ENCODE measurements around the gene TAF9B.

DNA sequence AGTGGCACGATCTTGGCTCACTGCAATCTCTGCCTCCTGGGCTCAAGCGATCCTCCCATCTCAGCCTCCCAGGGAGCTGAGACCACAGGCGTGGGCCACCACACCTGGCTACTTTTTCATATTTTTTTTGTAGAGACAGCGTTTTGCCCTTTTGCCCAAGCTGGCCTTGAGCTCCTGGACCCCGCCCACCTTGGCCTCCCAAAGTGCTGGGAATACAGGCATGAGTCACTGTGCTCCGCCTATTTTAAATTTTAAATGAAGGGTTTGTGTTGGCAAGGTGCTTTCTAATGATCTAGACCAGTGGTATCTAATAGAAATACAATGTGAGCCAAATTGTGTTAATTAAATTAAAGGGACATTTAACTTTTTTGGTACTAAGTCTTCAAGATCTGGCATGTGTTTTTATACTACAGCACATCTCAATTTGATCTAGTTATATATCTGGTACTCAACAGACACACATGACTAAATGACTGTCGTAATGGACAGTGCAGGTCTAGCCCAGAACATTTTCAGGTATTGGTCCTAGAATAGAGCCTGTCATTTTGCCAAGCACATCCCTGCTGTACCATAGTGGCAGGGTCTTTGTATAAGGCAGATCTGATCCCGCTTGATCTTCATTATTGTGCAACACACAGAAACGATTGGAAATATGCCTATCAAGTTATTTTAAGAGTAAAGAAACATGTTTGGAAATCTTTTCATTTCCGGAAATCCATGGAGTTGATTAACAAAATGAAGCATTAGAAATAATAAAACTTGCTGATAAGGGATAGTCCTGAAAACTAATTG is 28.1 kb downstream of the TAF9B start:
- TF ChIP-seq FOXP2 (optimal IDR thresholded peaks at IDR 0.05; ENCODE audit: borderline replicate concordance, extremely low read depth, extremely low read length, insufficient read depth) (no peak), TAF1 (IDR thresholded peaks at IDR 0.05; ENCODE audit: borderline replicate concordance, insufficient read depth, low read length) (no peak), POLR2AphosphoS5 (IDR thresholded peaks at IDR 0.05; ENCODE audit: low read depth, low read length) (no peak), SIN3A (IDR thresholded peaks at IDR 0.05; ENCODE audit: borderline replicate concordance, insufficient read depth, low read length) (no peak)
- TF ChIP-seq, protein P1, sequence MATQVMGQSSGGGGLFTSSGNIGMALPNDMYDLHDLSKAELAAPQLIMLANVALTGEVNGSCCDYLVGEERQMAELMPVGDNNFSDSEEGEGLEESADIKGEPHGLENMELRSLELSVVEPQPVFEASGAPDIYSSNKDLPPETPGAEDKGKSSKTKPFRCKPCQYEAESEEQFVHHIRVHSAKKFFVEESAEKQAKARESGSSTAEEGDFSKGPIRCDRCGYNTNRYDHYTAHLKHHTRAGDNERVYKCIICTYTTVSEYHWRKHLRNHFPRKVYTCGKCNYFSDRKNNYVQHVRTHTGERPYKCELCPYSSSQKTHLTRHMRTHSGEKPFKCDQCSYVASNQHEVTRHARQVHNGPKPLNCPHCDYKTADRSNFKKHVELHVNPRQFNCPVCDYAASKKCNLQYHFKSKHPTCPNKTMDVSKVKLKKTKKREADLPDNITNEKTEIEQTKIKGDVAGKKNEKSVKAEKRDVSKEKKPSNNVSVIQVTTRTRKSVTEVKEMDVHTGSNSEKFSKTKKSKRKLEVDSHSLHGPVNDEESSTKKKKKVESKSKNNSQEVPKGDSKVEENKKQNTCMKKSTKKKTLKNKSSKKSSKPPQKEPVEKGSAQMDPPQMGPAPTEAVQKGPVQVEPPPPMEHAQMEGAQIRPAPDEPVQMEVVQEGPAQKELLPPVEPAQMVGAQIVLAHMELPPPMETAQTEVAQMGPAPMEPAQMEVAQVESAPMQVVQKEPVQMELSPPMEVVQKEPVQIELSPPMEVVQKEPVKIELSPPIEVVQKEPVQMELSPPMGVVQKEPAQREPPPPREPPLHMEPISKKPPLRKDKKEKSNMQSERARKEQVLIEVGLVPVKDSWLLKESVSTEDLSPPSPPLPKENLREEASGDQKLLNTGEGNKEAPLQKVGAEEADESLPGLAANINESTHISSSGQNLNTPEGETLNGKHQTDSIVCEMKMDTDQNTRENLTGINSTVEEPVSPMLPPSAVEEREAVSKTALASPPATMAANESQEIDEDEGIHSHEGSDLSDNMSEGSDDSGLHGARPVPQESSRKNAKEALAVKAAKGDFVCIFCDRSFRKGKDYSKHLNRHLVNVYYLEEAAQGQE (IDR thresholded peaks at IDR 0.05; ENCODE audit: insufficient read depth in 1 of 2, low read depth in 2 of 2, low read length in 2 of 2): no peak

Data from PFSK-1 (cell line).